NCI-H2196 (cell line): ENCODE results near the gene CXADR.
"Not testable (repeated sequence)": the region's sequence is repeated elsewhere in the genome, so short reads cannot be mapped to it uniquely, and the experiment has no call there.

Source experiments
- DNase-seq: peaks from one replicate; lab custom pipeline; 2025; ENCODE audit not compliant: unreplicated experiment; lab: John Stamatoyannopoulos, UW

Gene CXADR

GRCh38 chr21:17512253-17513213 lies at the start of gene CXADR:
Gene CXADR, plus strand, starts transcription at chr21:17513043. Its CDS starts 87 bp downstream, at chr21:17513130.
- DNase-seq = peak; percentile 95

GRCh38 chr21:17466166-17466565 lies 46.7 kb upstream of the CXADR start:
- no peak for DNase-seq

GRCh38 chr21:17467392-17467791 lies 45.5 kb upstream of the CXADR start:
- DNase-seq = peak; percentile 50

- DNase-seq = no peak
These were observed 45.0 kb upstream of the CXADR start for GRCh38 chr21:17467829-17468228.

- no peak for DNase-seq
These were observed 44.1 kb upstream of the CXADR start for GRCh38 chr21:17468698-17469097.

GRCh38 chr21:17469727-17470126 lies 43.1 kb upstream of the CXADR start:
- DNase-seq = no peak

- DNase-seq = no peak
These were observed 40.7 kb upstream of the CXADR start for GRCh38 chr21:17472182-17472581.

GRCh38 chr21:17472592-17473271 lies 40.1 kb upstream of the CXADR start:
- DNase-seq = no peak

GRCh38 chr21:17476006-17476405 lies 36.8 kb upstream of the CXADR start:
- no peak for DNase-seq

- DNase-seq = not testable (repeated sequence)
These were observed 34.7 kb upstream of the CXADR start for GRCh38 chr21:17478156-17478555.

- no peak for DNase-seq
These were observed 33.2 kb upstream of the CXADR start for GRCh38 chr21:17479606-17480005.

- no peak for DNase-seq
These were observed 29.9 kb upstream of the CXADR start for GRCh38 chr21:17482928-17483327.

GRCh38 chr21:17488620-17489019 lies 24.2 kb upstream of the CXADR start:
- no peak for DNase-seq

GRCh38 chr21:17489565-17489964 lies 23.3 kb upstream of the CXADR start:
- DNase-seq = peak; percentile 44

- no peak for DNase-seq
These were observed 21.0 kb upstream of the CXADR start for GRCh38 chr21:17491716-17492414.

- no peak for DNase-seq
These were observed 20.3 kb upstream of the CXADR start for GRCh38 chr21:17492415-17493168.

GRCh38 chr21:17494051-17494450 lies 18.8 kb upstream of the CXADR start:
- no peak for DNase-seq

GRCh38 chr21:17495680-17496079 lies 17.2 kb upstream of the CXADR start:
- DNase-seq = no peak

- DNase-seq = no peak
These were observed 15.5 kb upstream of the CXADR start for GRCh38 chr21:17497316-17497715.

GRCh38 chr21:17498586-17498985 lies 14.3 kb upstream of the CXADR start:
- DNase-seq = peak; percentile 19
